ENCODE measurements around the gene CDCA7. TPM values are rescaled to one million over a fixed set of nuclear protein-coding genes. Genes with fewer than 3 reads are reported as not detected.
"Not testable (repeated sequence)": the region's sequence is repeated elsewhere in the genome, so short reads cannot be mapped to it uniquely, and the experiment has no call there.

CDCA7 gene
- total RNA-seq, 2 donors from 2014 or later: 22.8 to 28.3 TPM

GRCh38 chr2:173395567-173396351, 41.1 kb downstream of the CDCA7 start:
- ATAC-seq (no peak), DNase-seq (no peak)
- intact Hi-C loops (cut with DNase I, micrococcal nuclease): no loop called here

GRCh38 chr2:173397539-173397938, 42.9 kb downstream of the CDCA7 start:
- no peak for DNase-seq
- intact Hi-C loops (cut with DNase I, micrococcal nuclease): no loop called here
- ATAC-seq: no peak

DNA sequence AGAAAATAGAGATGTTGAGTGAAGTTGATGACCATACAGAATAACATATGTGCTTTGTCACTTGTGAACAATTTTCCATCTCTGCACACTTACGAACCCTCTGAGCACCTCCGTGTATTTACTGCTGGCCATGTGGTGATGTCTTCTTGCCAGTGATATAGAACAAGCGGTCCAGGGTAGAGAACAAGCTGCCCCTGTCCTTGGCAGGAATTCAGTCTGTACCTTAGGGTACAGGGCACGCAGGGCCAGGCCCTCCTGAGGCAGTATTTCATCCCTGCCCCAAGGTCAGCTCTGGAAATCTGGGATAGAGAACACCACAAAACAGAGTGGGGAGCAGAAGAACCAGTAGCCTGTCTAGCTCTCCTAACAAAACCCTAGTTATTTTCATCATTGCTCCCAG, 44.6 kb downstream of the CDCA7 start:
- intact Hi-C loops (cut with DNase I, micrococcal nuclease): no loop called here
- ATAC-seq: no peak
- no peak for DNase-seq

DNA sequence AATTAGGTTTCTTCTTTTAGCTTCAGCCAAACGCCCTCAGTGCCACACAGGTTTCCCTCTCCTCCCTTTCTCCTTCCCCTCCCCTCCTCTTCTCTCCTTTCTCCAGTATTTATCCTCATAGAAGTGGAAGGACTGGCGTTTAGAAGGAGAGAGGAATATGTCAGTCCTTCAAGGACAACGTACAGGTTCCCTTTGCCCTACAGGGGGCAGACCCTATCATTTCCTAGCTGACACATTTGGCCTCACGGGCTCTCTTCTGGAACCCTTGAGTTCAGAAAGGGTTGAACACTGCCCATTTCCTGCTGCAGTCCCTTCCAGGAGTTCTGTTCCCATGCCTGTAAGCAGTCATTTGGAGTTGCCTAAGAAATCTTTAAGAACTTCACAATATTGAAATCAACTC, 46.1 kb downstream of the CDCA7 start:
- ATAC-seq (no peak), DNase-seq (no peak)
- intact Hi-C loops (cut with DNase I, micrococcal nuclease): loop anchor here (10.0 kb wide), 2 partner anchors 644 to 944 kb away; no protein-coding TSS in a partner anchor

DNA sequence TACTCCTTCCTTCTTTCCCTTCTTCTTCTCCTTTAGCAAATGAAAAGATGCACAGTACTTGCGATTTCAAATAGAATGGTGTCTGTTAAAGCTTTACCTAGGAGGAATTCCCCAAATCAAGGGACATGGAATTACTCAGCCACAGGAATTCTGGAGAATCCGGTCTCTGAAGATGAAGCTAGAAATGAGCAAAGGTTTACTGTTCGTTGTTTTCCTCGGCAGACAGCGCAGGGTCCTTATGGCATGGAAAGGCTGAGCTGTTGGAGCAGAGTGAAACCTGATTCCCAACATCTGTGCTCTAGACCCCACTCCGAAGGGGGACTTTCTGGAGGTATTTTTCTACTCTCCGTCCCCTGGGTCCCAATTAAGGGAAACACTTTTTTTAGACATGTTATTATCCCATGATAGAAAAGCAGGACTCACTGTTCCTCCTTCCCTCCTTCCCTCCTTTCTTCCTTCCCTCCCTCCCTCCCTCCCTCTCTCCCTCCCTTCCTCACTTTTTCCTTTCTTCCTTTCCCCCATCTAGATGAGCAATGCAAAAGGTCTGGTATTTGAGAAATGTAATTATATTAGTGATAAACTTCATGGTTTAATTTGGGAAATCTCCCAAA, 47.1 kb downstream of the CDCA7 start:
- DNase-seq (no peak), ATAC-seq (no peak)
- intact Hi-C loops (cut with DNase I, micrococcal nuclease): loop anchor here (10.0 kb wide), 2 partner anchors 643 to 943 kb away; no protein-coding TSS in a partner anchor

DNA sequence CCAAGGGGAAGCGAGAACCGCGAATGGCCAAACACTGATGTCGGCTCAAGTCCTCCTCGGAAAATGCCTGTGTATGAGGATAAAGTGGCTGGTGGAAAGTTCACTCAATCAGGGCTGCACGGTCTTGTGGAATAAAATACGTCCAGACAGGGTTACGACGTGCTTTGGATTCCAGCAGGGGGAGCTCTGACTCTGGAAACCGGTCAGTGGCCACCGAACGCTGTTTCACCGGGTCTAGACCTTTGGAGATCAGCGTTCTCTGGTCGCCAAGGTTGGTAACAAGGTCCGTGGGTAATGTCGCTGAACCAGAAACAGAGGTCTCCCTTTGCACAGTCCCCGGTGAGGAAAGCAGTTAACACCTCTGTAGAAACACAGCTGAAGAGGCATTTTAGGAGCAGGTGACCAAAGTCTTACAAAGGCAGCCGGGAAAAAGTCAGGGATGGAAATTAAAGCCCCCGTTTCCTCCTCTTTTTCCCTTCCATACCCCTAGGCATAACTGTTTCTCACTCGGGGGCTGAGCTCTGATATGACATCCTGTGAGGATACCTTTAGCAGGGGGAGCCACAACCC, 47.8 kb downstream of the CDCA7 start:
- DNase-seq (peak; percentile 58 to 81), ATAC-seq (peak; percentile 98)
- intact Hi-C loops (cut with DNase I, micrococcal nuclease): loop anchor here (10.0 kb wide), 2 partner anchors 642 to 942 kb away; no protein-coding TSS in a partner anchor

- ATAC-seq (no peak), DNase-seq (no peak)
- intact Hi-C loops (cut with DNase I, micrococcal nuclease): loop anchor here (10.0 kb wide), 2 partner anchors 640 to 940 kb away; no protein-coding TSS in a partner anchor
These were observed 50.4 kb downstream of the CDCA7 start for GRCh38 chr2:173404841-173405750.

DNA sequence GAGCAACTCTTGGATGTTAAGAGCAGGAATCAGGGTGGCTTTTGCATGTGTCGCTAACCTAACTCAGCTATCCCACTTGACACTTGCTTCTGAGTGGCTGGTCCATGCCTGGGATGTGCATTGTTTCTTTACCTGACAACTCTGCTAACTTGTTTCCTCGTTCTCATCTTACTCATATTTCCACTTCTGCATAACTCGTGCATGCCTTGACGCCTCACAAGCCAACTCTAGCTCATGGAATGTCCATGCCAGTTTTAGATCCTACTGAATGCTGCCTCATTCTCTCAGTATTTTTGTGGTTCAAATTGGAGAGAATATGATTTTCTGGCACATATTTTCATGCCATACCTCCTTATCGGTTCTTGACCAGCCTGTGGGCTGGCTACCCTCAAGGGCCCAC, 52.5 kb downstream of the CDCA7 start:
- intact Hi-C loops (cut with DNase I, micrococcal nuclease): loop anchor here (10.0 kb wide), 2 partner anchors 638 to 938 kb away; no protein-coding TSS in a partner anchor
- DNase-seq: no peak
- no peak for ATAC-seq

DNA sequence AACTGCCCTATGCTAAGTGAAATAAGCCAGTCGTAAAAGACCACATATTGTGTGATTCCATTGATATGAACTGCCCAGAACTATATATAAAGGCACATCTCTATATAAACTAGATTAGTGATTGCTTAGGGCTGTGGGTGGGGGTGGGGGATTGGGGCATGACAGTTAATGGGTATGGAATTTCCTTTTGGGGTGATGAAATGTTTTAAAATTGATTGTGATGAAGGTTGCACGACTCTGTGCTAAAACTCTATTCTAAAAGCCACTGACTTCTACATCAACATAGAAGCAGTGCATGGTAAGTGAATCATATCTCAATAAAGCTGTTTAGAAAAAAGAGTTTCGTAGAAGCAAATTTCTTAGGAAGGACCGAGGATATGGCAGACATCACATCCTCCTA, 53.0 kb downstream of the CDCA7 start:
- DNase-seq (no peak), ATAC-seq (no peak)
- intact Hi-C loops (cut with DNase I, micrococcal nuclease): loop anchor here (10.0 kb wide), 2 partner anchors 637 to 937 kb away; no protein-coding TSS in a partner anchor

DNA sequence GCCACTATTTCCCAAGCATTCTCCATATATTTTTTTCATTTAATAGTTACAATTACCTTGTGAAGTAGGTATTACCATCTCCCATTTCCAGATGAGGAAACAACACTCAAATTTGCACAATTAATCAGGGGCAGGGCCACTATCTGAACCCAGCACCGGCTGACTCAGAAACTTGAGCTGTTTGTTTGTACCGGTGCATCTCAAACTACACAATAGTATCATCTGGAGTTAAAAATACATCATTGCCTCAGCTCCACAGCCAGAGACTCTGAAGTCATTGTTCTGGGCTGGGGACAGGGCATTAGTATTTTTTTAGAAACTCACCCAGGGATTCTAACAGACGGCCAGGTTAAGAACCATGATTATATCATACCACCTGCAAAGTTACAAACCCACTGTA, 55.9 kb downstream of the CDCA7 start:
- intact Hi-C loops (cut with DNase I, micrococcal nuclease): no loop called here
- DNase-seq (no peak), ATAC-seq (no peak)

GRCh38 chr2:173412628-173413027, 58.0 kb downstream of the CDCA7 start:
- intact Hi-C loops (cut with DNase I, micrococcal nuclease): no loop called here
- DNase-seq (no peak), ATAC-seq (no peak)

- intact Hi-C loops (cut with DNase I, micrococcal nuclease): no loop called here
- ATAC-seq: no peak
- DNase-seq: no peak
These were observed 60.2 kb downstream of the CDCA7 start for GRCh38 chr2:173414823-173415322.

DNA sequence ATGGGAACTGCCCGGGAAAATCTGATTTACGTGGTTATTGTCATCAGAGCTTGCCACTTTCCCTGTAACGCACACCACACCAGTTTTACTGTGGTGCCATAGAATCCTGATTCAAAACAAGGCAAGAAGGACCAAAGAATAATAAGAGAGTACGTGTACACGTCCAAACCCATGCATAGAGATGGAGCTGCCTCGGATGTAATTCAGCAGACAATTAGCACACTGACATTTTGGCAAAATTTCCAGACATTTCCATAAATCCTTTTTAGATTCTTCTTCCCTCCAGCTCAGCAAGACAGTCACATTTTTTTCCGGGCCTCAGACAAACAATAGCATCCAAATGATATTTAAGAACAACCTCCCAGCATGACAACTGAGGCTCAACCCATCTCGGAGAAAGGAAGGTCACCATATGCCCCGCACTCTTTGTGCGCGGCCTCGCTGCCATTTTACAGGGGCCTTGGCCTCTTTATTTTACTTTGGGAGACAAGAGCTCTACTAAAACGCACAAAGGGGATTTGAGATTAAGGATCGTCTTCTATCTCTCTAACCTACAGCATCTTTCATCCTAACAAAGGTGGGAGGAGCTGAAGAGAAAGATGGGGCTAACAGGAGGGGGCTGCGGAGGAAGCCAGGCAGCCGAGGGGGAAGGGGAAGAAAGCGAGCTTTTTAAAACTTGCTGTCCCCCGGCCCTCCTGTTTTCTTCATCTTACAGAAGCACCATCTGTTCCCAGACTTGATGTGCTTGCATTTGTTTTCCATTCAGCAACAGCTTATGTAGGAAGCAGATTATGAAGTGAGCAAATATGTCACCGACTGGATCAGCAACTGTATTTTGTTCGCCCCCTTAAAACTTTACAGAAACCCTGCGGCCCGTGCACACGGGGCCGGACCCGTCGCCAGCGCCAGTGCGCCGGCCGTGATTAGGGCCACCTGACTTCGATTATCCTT, 61.0 kb downstream of the CDCA7 start:
- intact Hi-C loops (cut with DNase I, micrococcal nuclease): no loop called here
- ATAC-seq (no peak), DNase-seq (no peak)

GRCh38 chr2:173416415-173417152, 61.9 kb downstream of the CDCA7 start:
- intact Hi-C loops (cut with DNase I, micrococcal nuclease); DNase-seq; ATAC-seq: not testable (repeated sequence)

DNA sequence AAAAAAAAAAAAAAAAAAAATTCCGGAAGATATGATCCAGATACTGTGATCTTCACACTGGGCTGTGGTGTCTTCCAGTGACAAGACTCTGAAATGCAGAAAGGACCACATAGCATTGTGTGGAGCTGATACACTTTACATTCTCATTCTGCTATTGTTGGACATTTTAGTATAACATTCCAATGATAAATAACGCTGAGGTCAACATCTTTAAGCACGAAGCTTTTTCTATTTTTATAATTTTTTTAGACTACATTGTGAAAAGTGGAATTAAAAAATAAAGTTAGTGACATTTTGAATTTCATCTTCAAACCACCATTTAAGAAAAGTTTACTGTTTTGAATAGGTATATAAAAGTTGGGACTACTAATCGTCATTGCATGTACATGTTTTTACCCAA, 62.7 kb downstream of the CDCA7 start:
- ATAC-seq: no peak
- DNase-seq: no peak
- intact Hi-C loops (cut with DNase I, micrococcal nuclease): no loop called here

GRCh38 chr2:173417802-173418201, 63.1 kb downstream of the CDCA7 start:
- intact Hi-C loops (cut with DNase I, micrococcal nuclease): no loop called here
- ATAC-seq: no peak

More at GRCh38 chr2:173417802-173418201, 63.1 kb downstream of the CDCA7 start:
- no peak for DNase-seq
